HTR-8/SVneo (cell line): ENCODE measurements around the gene DRAP1.

Experiments
- DNase-seq: peaks from one replicate; pipeline ENCODE4 v3.0.0; 2011; ENCODE audit warnings: low spot score, mixed read lengths; ENCODE audit not compliant: insufficient read length
- FAIRE-seq: peaks from 2 replicates; lab custom pipeline; 2011; peaks lifted over from hg19 to GRCh38; lab: Jason Lieb, UNC

Gene DRAP1, protein sequence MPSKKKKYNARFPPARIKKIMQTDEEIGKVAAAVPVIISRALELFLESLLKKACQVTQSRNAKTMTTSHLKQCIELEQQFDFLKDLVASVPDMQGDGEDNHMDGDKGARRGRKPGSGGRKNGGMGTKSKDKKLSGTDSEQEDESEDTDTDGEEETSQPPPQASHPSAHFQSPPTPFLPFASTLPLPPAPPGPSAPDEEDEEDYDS

GRCh38 chr11:65919141-65919572 is at the start of gene DRAP1:
Gene DRAP1, plus strand, starts transcription at chr11:65919426. Its CDS starts 76 bp downstream, at chr11:65919502.
- FAIRE-seq (no peak), DNase-seq (peak; percentile 98)

GRCh38 chr11:65869643-65870306 is 49.5 kb upstream of the DRAP1 start:
- FAIRE-seq (no peak), DNase-seq (no peak)

GRCh38 chr11:65870307-65870658 is 48.9 kb upstream of the DRAP1 start:
- peak; percentile 94 for FAIRE-seq
- DNase-seq, result no peak

- DNase-seq (no peak), FAIRE-seq (peak; percentile 49)
These were observed 48.2 kb upstream of the DRAP1 start for GRCh38 chr11:65870706-65871681.

DNA sequence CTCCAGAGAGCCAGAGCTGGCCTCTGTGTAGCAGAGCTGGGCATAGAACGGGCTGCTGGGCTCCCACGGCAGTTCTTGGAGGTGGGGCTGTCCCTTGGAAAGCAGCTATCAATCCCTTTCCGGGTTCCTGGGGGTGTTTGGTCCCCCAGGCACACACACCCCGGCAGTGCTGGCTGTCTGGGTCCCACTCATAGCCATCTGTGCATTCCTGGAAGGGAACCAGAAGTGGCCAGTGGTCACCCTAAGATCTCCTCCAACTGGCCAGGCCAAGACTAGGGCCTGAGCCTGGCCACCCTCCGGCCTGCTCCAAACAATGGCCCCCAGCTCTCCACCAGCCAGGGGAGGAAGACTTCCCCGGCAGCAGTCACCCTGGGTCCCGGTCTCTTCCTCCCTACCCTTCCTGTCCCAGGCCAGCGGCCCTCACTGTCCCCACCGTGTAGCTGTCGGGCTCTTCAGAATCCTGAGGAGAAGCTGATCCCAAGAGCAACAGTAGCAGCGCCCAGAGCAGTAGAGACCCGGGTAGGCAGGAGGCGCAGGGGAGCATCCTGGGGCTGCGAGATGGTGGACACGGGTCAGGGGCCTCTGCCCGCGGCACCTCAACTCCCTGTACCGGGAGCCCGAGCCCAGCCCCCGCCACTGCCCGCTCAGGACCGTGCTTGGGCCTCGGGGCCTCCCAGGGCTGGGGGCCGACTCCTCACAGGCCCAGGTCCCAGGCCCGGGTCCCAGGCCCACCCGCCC is 47.2 kb upstream of the DRAP1 start:
- no peak for DNase-seq
- FAIRE-seq, result peak; percentile 87

DNA sequence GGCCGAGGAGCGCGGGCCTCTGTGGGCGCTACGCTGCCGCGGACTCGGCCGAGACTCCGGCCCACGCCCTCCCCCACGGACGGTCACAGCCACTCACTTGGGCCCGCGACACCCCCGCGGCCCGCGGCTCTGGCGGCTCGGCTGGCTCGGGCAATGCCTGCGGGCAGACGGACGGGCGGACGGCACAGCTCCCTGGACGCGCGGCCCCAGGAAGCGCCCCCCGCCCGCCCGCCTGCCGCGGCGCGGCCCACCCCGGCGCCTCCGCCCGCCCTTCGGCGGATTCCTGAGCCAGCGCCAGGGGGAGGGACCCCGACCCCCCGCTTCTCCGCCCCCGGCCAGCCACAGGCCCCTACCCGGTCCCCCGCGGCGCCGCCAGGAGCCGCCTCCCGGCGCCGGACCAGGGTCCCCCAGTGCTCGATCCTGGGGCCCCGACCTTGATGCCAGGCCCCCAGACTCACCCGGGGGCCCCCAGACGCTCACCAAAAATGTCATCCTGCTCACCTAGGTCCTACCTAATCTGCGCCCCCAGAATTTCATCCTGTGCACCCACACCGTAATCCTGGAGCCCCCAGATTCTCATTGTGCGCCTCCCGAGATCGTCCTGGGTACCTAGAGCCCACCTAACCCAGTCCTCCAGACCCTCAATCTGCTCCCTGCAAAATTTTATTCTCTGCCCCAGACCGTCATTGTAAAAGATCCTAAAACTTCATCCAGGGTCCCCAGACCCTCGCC is 46.5 kb upstream of the DRAP1 start, which contains the start of gene EFEMP2:
Gene EFEMP2, minus strand, starts transcription at position 215 of the 732 bp plus-strand sequence. CDS start 446 bp downstream, outside the sequence.
- no peak for FAIRE-seq
- DNase-seq, result no peak

- peak; percentile 100 for FAIRE-seq
These were observed 45.7 kb upstream of the DRAP1 start for GRCh38 chr11:65873318-65874156.

DNA sequence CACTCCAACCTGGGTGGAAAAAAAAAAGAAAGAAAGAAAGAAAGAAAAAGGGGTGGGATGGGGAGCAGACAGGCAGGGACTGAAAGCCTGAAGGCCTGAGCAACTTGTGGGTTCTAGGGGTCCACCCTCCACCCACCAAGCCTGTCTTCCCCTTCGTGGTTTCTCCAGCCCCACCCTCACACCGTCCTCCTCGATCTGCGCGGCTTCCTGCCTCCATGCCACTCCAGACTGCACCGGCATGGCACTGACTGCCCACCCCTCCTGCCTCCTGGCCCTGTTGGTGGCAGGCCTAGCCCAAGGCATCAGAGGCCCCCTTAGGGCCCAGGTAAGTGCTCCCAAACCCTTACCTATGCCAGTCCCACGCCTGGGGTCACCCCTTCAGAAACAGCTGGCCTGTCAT is 39.6 kb upstream of the DRAP1 start, which contains the start of gene CTSW:
Gene CTSW, plus strand, starts transcription at position 221 of the 400 bp plus-strand sequence. Its CDS starts 18 bp downstream, at position 239.
- no peak for DNase-seq
- no peak for FAIRE-seq

More at GRCh38 chr11:65873318-65874156, 45.7 kb upstream of the DRAP1 start:
- DNase-seq, result peak; percentile 97

GRCh38 chr11:65880027-65880426 is 39.2 kb upstream of the DRAP1 start:
- FAIRE-seq, result peak; percentile 23
- no peak for DNase-seq

- FAIRE-seq, result peak; percentile 85
These were observed 38.3 kb upstream of the DRAP1 start for GRCh38 chr11:65880844-65881421.

GRCh38 chr11:65882120-65883057 is 36.8 kb upstream of the DRAP1 start:
- FAIRE-seq, result peak; percentile 83
- no peak for DNase-seq

More at GRCh38 chr11:65880844-65881421, 38.3 kb upstream of the DRAP1 start:
- no peak for DNase-seq

DNA sequence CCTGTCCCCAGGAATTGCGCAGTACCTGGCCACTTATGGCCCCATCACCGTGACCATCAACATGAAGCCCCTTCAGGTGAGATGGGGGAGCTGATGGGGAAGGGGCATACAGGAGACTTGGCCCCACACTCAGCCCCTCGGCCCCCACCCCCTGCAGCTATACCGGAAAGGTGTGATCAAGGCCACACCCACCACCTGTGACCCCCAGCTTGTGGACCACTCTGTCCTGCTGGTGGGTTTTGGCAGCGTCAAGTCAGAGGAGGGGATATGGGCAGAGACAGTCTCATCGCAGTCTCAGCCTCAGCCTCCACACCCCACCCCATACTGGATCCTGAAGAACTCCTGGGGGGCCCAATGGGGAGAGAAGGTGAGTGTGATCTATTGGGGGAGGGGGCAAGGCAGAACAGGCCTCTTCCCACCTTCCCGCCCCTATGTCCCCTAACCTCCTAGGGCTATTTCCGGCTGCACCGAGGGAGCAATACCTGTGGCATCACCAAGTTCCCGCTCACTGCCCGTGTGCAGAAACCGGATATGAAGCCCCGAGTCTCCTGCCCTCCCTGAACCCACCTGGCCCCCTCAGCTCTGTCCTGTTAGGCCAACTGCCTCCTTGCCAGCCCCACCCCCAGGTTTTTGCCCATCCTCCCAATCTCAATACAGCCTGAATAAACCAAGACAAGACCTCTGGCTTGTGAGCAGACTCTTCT is 36.0 kb upstream of the DRAP1 start:
- DNase-seq (no peak), FAIRE-seq (peak; percentile 46)

- FAIRE-seq (peak; percentile 4), DNase-seq (no peak)
These were observed 35.2 kb upstream of the DRAP1 start for GRCh38 chr11:65883786-65884715.

DNA sequence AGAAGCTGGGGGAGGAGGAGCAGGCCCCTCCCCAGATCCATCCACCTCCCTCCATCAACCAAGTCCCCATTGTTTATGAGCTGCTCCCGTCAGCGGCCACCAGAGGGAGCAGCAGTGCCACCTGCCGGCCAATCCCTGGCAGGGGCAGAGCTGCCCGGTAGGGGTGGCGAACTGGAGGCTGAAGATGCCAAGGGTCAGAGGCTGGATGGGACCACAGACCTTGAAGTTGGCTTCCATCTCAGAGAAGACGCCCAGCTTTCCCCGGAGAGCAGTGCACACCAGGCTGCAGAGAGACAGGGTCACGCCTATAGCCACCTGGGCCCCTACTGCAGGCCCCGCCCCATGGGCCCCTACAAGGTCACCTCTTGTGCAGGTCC is 34.5 kb upstream of the DRAP1 start:
- FAIRE-seq, result peak; percentile 98
- peak; percentile 90 for DNase-seq

GRCh38 chr11:65885231-65885630 is 34.0 kb upstream of the DRAP1 start:
- FAIRE-seq (peak; percentile 13), DNase-seq (no peak)
